Breast epithelium (tissue), 3 donors: Measurements from ENCODE around the gene TMEM198.

Experiments used
- CTCF ChIP-seq, 3 donors: fragments of 450-650 bp; IDR thresholded peaks; one replicate each; pipeline ENCODE4 v1.5.1; 2016 to 2017; ENCODE audit warnings: antibody characterized with exemption in 3 of 3, mild to moderate bottlenecking in 3 of 3, moderate library complexity in 3 of 3
- POLR2AphosphoS5 ChIP-seq, 3 donors: sonication (generic); formaldehyde crosslinking; IDR thresholded peaks; one replicate each; pipeline ENCODE4 v1.6.1; 2017; ENCODE audit warnings: antibody characterized with exemption in 3 of 3

GRCh38 chr2:219545295-219545942 is 1.6 kb downstream of the TMEM198 start:
- no peak for TF ChIP-seq POLR2AphosphoS5 (IDR thresholded peaks at IDR 0.05)
- no peak for TF ChIP-seq CTCF (IDR thresholded peaks at IDR 0.05)
